PC-9 (cell line): Measurements from ENCODE around the gene ADSS1. TPM values are rescaled to one million over a fixed set of nuclear protein-coding genes. Genes with fewer than 3 reads are reported as not detected.

ENCODE experiments used
- BruUV-seq: library from RNA; stranded (reverse); fragments of 400-500 nt; replicated peaks from 2 replicates; lab custom pipeline; 2021; lab: Mats Ljungman, UMichigan
- CTCF ChIA-PET: fragments of 300-600 bp; sonication (Branson Sonifier 250); formaldehyde crosslinking; loops from one replicate; lab custom pipeline; 2022; ENCODE audit warnings: antibody characterized with exemption; lab: Charles Lee
- POLR2A ChIA-PET: fragments of 300-600 bp; sonication (Branson Sonifier 250); formaldehyde crosslinking; loops from one replicate; lab custom pipeline; 2022; ENCODE audit warnings: antibody characterized with exemption; ENCODE audit not compliant: unreplicated experiment; lab: Charles Lee
- DNase-seq, 2 experiments: peaks; one replicate each; pipeline versions ENCODE4 v3.0.0 to v3.0.0-alpha.2; 2015 to 2022; ENCODE audit warnings: mixed read lengths in 1 of 2
- H2AFZ ChIP-seq: fragments of 200-600 bp; sonication (generic); 2 replicates; pipeline ENCODE4 v1.8.1; 2017; ENCODE audit warnings: antibody characterized with exemption
- H3F3A ChIP-seq: fragments of 200-600 bp; sonication (generic); 2 replicates; pipeline ENCODE4 v1.8.1; 2017; ENCODE audit warnings: antibody characterized with exemption, mild to moderate bottlenecking, low read depth; ENCODE audit not compliant: insufficient read depth
- H3K27ac ChIP-seq: fragments of 200-600 bp; sonication (generic); 2 replicates; pipeline ENCODE4 v1.6.1; 2016; ENCODE audit warnings: mixed run types
- H3K27me3 ChIP-seq: fragments of 200-600 bp; sonication (generic); 2 replicates; pipeline ENCODE4 v1.6.1; 2016; ENCODE audit warnings: low read depth, mixed run types; ENCODE audit not compliant: insufficient read depth
- H3K36me3 ChIP-seq: fragments of 200-600 bp; sonication (generic); 2 replicates; pipeline ENCODE4 v1.6.1; 2016; ENCODE audit warnings: low read depth, mixed run types
- H3K4me1 ChIP-seq: fragments of 200-600 bp; sonication (generic); replicated peaks from 2 replicates; pipeline ENCODE4 v1.6.1; 2016; ENCODE audit warnings: mixed run types; ENCODE audit not compliant: insufficient read depth
- H3K4me2 ChIP-seq: fragments of 200-600 bp; sonication (generic); 2 replicates; pipeline ENCODE4 v1.6.1; 2017; ENCODE audit warnings: mixed run types
- H3K4me3 ChIP-seq: fragments of 200-600 bp; sonication (generic); 2 replicates; pipeline ENCODE4 v1.6.1; 2016; ENCODE audit warnings: mixed run types
- H3K79me2 ChIP-seq: fragments of 200-600 bp; sonication (generic); 2 replicates; pipeline ENCODE4 v1.6.1; 2017; ENCODE audit warnings: low read depth, mixed run types
- H3K9me2 ChIP-seq: fragments of 200-600 bp; sonication (generic); 2 replicates; pipeline ENCODE4 v1.8.1; 2017; ENCODE audit warnings: mild to moderate bottlenecking; ENCODE audit not compliant: insufficient read depth
- H3K9me3 ChIP-seq: fragments of 200-600 bp; sonication (generic); 2 replicates; pipeline ENCODE4 v1.8.1; 2016; ENCODE audit warnings: low read depth; ENCODE audit not compliant: insufficient read depth
- H4K20me1 ChIP-seq: fragments of 200-600 bp; sonication (generic); 2 replicates; pipeline ENCODE4 v1.8.1; 2017; ENCODE audit not compliant: insufficient read depth
- CTCF ChIP-seq: fragments of 200-600 bp; sonication (generic); conservative IDR thresholded peaks from 2 replicates; pipeline ENCODE4 v1.6.1; 2017; ENCODE audit warnings: mixed run types, antibody characterized with exemption, mild to moderate bottlenecking, moderate library complexity
- EZH2 ChIP-seq: fragments of 200-600 bp; sonication (generic); IDR thresholded peaks from 2 replicates; pipeline ENCODE4 v1.8.0; 2017; ENCODE audit warnings: antibody characterized with exemption, low read depth
- intact Hi-C: fragments of 100-400 bp; cut with micrococcal nuclease; formaldehyde crosslinking; loops from one replicate; pipeline ENCODE4 v1.10.0; 2022; ENCODE audit not compliant: unreplicated experiment
- total RNA-seq: library from RNA; stranded (reverse); gene quantifications from 2 replicates; pipeline ENCODE4 v1.2.3, GENCODE V29; 2021

Gene ADSS1
- total RNA-seq, 1 experiment from 2014 or later, result 5.8 TPM

- Histone ChIP-seq H3K27ac (no peak overlapping the region), H3K27me3 (peaks cover 3% of the 10 kb centered on the region; the same call in 1 of the 2 replicates), H3K9me2 (no peaks in the 10 kb centered on the region), H3K4me2 (no peak overlapping the region), H3F3A (no peaks in the 10 kb centered on the region; the same call in 1 of the 2 replicates), H2AFZ (no peak overlapping the region), H3K79me2 (no peaks in the 10 kb centered on the region), H3K9me3 (no peaks in the 10 kb centered on the region), H3K4me3 (no peak overlapping the region), H3K36me3 (no peaks in the 10 kb centered on the region), H3K4me1 (peaks cover 4% of the 10 kb centered on the region; the same call in 1 of the 2 replicates), H4K20me1 (no peaks in the 10 kb centered on the region)
- ChIA-PET POLR2A (no interaction called here), CTCF (no interaction called here)
- no peak for DNase-seq
- BruUV-seq, result no TSS peak
- TF ChIP-seq EZH2, result no peak
- intact Hi-C loops, result no loop called here
These were observed 19.7 kb downstream of the ADSS1 start for GRCh38 chr14:104743461-104744380.

- H3K79me2 ChIP-seq, result no peaks in the 10 kb centered on the region
- intact Hi-C loops, result no loop called here
- H3K4me1 ChIP-seq, result peaks cover 11% of the 10 kb centered on the region
- no peaks in the 10 kb centered on the region for H3K9me3 ChIP-seq
- BruUV-seq, result no TSS peak
- no peak overlapping the region for H3K27ac ChIP-seq
- TF ChIP-seq CTCF (no peak), EZH2 (no peak)
- H3F3A ChIP-seq, result peaks cover 4% of the 10 kb centered on the region; the same call in 1 of the 2 replicates
- no peak overlapping the region for H2AFZ ChIP-seq
- no peak overlapping the region for H3K4me2 ChIP-seq
- no peaks in the 10 kb centered on the region for H3K9me2 ChIP-seq
- no peaks in the 10 kb centered on the region for H4K20me1 ChIP-seq
- POLR2A ChIA-PET, result no interaction called here
- CTCF ChIA-PET, result no interaction called here
- DNase-seq, result no peak
- no peak overlapping the region for H3K4me3 ChIP-seq
- H3K36me3 ChIP-seq, result no peaks in the 10 kb centered on the region
- peaks cover 3% of the 10 kb centered on the region; the same call in 1 of the 2 replicates for H3K27me3 ChIP-seq
These were observed 20.5 kb downstream of the ADSS1 start for GRCh38 chr14:104744484-104744883.

GRCh38 chr14:104745431-104745830 lies 21.4 kb downstream of the ADSS1 start:
- Histone ChIP-seq H2AFZ (no peak overlapping the region), H3K79me2 (no peaks in the 10 kb centered on the region), H3K4me3 (no peak overlapping the region), H3K4me2 (no peak overlapping the region), H3K27ac (no peak overlapping the region), H4K20me1 (no peaks in the 10 kb centered on the region), H3K9me3 (no peaks in the 10 kb centered on the region), H3F3A (peaks cover 9% of the 10 kb centered on the region; the same call in 1 of the 2 replicates), H3K4me1 (peaks cover 19% of the 10 kb centered on the region), H3K27me3 (peaks cover 3% of the 10 kb centered on the region; the same call in 1 of the 2 replicates), H3K36me3 (no peaks in the 10 kb centered on the region), H3K9me2 (no peaks in the 10 kb centered on the region)
- no peak for TF ChIP-seq EZH2
- TF ChIP-seq CTCF, result no peak
- POLR2A ChIA-PET, result no interaction called here
- intact Hi-C loops, result no loop called here
- no TSS peak for BruUV-seq
- CTCF ChIA-PET, result no interaction called here
- no peak for DNase-seq
